ENCODE measurements around the gene ACOXL.

Gene ACOXL

GRCh38 chr2:110927526-110927925, 195.2 kb downstream of the ACOXL start:
- Histone ChIP-seq H3K27ac (ENCODE audit: low read length) (no peak overlapping the region), H3K4me3 (ENCODE audit: low read length) (no peak overlapping the region), H3K27me3 (ENCODE audit: control insufficient read depth, insufficient read depth, low read length) (no peaks in the 10 kb centered on the region), H3K4me1 (ENCODE audit: control insufficient read depth, low read depth, low read length) (no peaks in the 10 kb centered on the region), H3K36me3 (ENCODE audit: control insufficient read depth, low read depth, low read length) (peaks cover 3% of the 10 kb centered on the region), H3K9ac (ENCODE audit: low read length) (no peak overlapping the region), H3K9me3 (ENCODE audit: control insufficient read depth, low read depth, low read length) (peaks cover 17% of the 10 kb centered on the region)

- H3K4me3 ChIP-seq (ENCODE audit: low read length): no peak overlapping the region
- no peak overlapping the region for H3K27ac ChIP-seq (ENCODE audit: low read length)
- H3K4me1 ChIP-seq (ENCODE audit: control insufficient read depth, low read depth, low read length): no peaks in the 10 kb centered on the region
- H3K36me3 ChIP-seq (ENCODE audit: control insufficient read depth, low read depth, low read length): peaks cover 3% of the 10 kb centered on the region
- peaks cover 17% of the 10 kb centered on the region for H3K9me3 ChIP-seq (ENCODE audit: control insufficient read depth, low read depth, low read length)
- H3K27me3 ChIP-seq (ENCODE audit: control insufficient read depth, insufficient read depth, low read length): no peaks in the 10 kb centered on the region
- H3K9ac ChIP-seq (ENCODE audit: low read length): no peak overlapping the region
Measured at GRCh38 chr2:110929528-110929927, 197.2 kb downstream of the ACOXL start.

- no peak overlapping the region for H3K4me3 ChIP-seq (ENCODE audit: low read length)
- H3K9me3 ChIP-seq (ENCODE audit: control insufficient read depth, low read depth, low read length): peaks cover 17% of the 10 kb centered on the region
- H3K36me3 ChIP-seq (ENCODE audit: control insufficient read depth, low read depth, low read length): peaks cover 3% of the 10 kb centered on the region
- no peak overlapping the region for H3K9ac ChIP-seq (ENCODE audit: low read length)
- H3K27me3 ChIP-seq (ENCODE audit: control insufficient read depth, insufficient read depth, low read length): no peaks in the 10 kb centered on the region
- H3K27ac ChIP-seq (ENCODE audit: low read length): no peak overlapping the region
- H3K4me1 ChIP-seq (ENCODE audit: control insufficient read depth, low read depth, low read length): no peaks in the 10 kb centered on the region
Measured at GRCh38 chr2:110931648-110932047, 199.3 kb downstream of the ACOXL start.

- no peaks in the 10 kb centered on the region for H3K27me3 ChIP-seq (ENCODE audit: control insufficient read depth, insufficient read depth, low read length)
- H3K4me1 ChIP-seq (ENCODE audit: control insufficient read depth, low read depth, low read length): no peaks in the 10 kb centered on the region
- no peaks in the 10 kb centered on the region for H3K36me3 ChIP-seq (ENCODE audit: control insufficient read depth, low read depth, low read length)
- H3K9ac ChIP-seq (ENCODE audit: low read length): no peak overlapping the region
- H3K9me3 ChIP-seq (ENCODE audit: control insufficient read depth, low read depth, low read length): peaks cover 11% of the 10 kb centered on the region
- no peak overlapping the region for H3K27ac ChIP-seq (ENCODE audit: low read length)
- H3K4me3 ChIP-seq (ENCODE audit: low read length): no peak overlapping the region
Measured at GRCh38 chr2:110933420-110933819, 201.0 kb downstream of the ACOXL start.

- Histone ChIP-seq H3K4me1 (ENCODE audit: control insufficient read depth, low read depth, low read length) (no peaks in the 10 kb centered on the region), H3K36me3 (ENCODE audit: control insufficient read depth, low read depth, low read length) (no peaks in the 10 kb centered on the region), H3K9ac (ENCODE audit: low read length) (no peak overlapping the region), H3K9me3 (ENCODE audit: control insufficient read depth, low read depth, low read length) (peaks cover 2% of the 10 kb centered on the region), H3K4me3 (ENCODE audit: low read length) (no peak overlapping the region), H3K27me3 (ENCODE audit: control insufficient read depth, insufficient read depth, low read length) (no peaks in the 10 kb centered on the region), H3K27ac (ENCODE audit: low read length) (no peak overlapping the region)
Measured at GRCh38 chr2:110934948-110935347, 202.6 kb downstream of the ACOXL start.

- H3K36me3 ChIP-seq (ENCODE audit: control insufficient read depth, low read depth, low read length): no peaks in the 10 kb centered on the region
- no peak overlapping the region for H3K4me3 ChIP-seq (ENCODE audit: low read length)
- H3K27ac ChIP-seq (ENCODE audit: low read length): no peak overlapping the region
- no peak overlapping the region for H3K9ac ChIP-seq (ENCODE audit: low read length)
- no peaks in the 10 kb centered on the region for H3K4me1 ChIP-seq (ENCODE audit: control insufficient read depth, low read depth, low read length)
- no peaks in the 10 kb centered on the region for H3K9me3 ChIP-seq (ENCODE audit: control insufficient read depth, low read depth, low read length)
- H3K27me3 ChIP-seq (ENCODE audit: control insufficient read depth, insufficient read depth, low read length): no peaks in the 10 kb centered on the region
Measured at GRCh38 chr2:110940376-110940910, 208.1 kb downstream of the ACOXL start.

- H3K9ac ChIP-seq (ENCODE audit: low read length): no peak overlapping the region
- no peaks in the 10 kb centered on the region for H3K36me3 ChIP-seq (ENCODE audit: control insufficient read depth, low read depth, low read length)
- no peaks in the 10 kb centered on the region for H3K9me3 ChIP-seq (ENCODE audit: control insufficient read depth, low read depth, low read length)
- H3K4me1 ChIP-seq (ENCODE audit: control insufficient read depth, low read depth, low read length): no peaks in the 10 kb centered on the region
- H3K4me3 ChIP-seq (ENCODE audit: low read length): no peak overlapping the region
- H3K27ac ChIP-seq (ENCODE audit: low read length): no peak overlapping the region
- H3K27me3 ChIP-seq (ENCODE audit: control insufficient read depth, insufficient read depth, low read length): no peaks in the 10 kb centered on the region
Measured at GRCh38 chr2:110941226-110941625, 208.9 kb downstream of the ACOXL start.

- H3K9ac ChIP-seq (ENCODE audit: low read length): no peak overlapping the region
- no peaks in the 10 kb centered on the region for H3K4me1 ChIP-seq (ENCODE audit: control insufficient read depth, low read depth, low read length)
- H3K27ac ChIP-seq (ENCODE audit: low read length): no peak overlapping the region
- H3K4me3 ChIP-seq (ENCODE audit: low read length): no peak overlapping the region
- no peaks in the 10 kb centered on the region for H3K9me3 ChIP-seq (ENCODE audit: control insufficient read depth, low read depth, low read length)
- no peaks in the 10 kb centered on the region for H3K27me3 ChIP-seq (ENCODE audit: control insufficient read depth, insufficient read depth, low read length)
- no peaks in the 10 kb centered on the region for H3K36me3 ChIP-seq (ENCODE audit: control insufficient read depth, low read depth, low read length)
Measured at GRCh38 chr2:110943070-110943634, 210.8 kb downstream of the ACOXL start.

- Histone ChIP-seq H3K4me3 (ENCODE audit: low read length) (no peak overlapping the region), H3K9me3 (ENCODE audit: control insufficient read depth, low read depth, low read length) (no peaks in the 10 kb centered on the region), H3K9ac (ENCODE audit: low read length) (no peak overlapping the region), H3K27me3 (ENCODE audit: control insufficient read depth, insufficient read depth, low read length) (no peaks in the 10 kb centered on the region), H3K4me1 (ENCODE audit: control insufficient read depth, low read depth, low read length) (no peaks in the 10 kb centered on the region), H3K27ac (ENCODE audit: low read length) (no peak overlapping the region), H3K36me3 (ENCODE audit: control insufficient read depth, low read depth, low read length) (no peaks in the 10 kb centered on the region)
Measured at GRCh38 chr2:110946902-110947301, 214.5 kb downstream of the ACOXL start.

- Histone ChIP-seq H3K9me3 (ENCODE audit: control insufficient read depth, low read depth, low read length) (no peaks in the 10 kb centered on the region), H3K4me3 (ENCODE audit: low read length) (no peak overlapping the region), H3K4me1 (ENCODE audit: control insufficient read depth, low read depth, low read length) (no peaks in the 10 kb centered on the region), H3K27ac (ENCODE audit: low read length) (no peak overlapping the region), H3K36me3 (ENCODE audit: control insufficient read depth, low read depth, low read length) (no peaks in the 10 kb centered on the region), H3K9ac (ENCODE audit: low read length) (no peak overlapping the region), H3K27me3 (ENCODE audit: control insufficient read depth, insufficient read depth, low read length) (no peaks in the 10 kb centered on the region)
Measured at GRCh38 chr2:110948027-110948674, 215.8 kb downstream of the ACOXL start.

- Histone ChIP-seq H3K4me3 (ENCODE audit: low read length) (no peak overlapping the region), H3K36me3 (ENCODE audit: control insufficient read depth, low read depth, low read length) (no peaks in the 10 kb centered on the region), H3K27me3 (ENCODE audit: control insufficient read depth, insufficient read depth, low read length) (no peaks in the 10 kb centered on the region), H3K9ac (ENCODE audit: low read length) (no peak overlapping the region), H3K9me3 (ENCODE audit: control insufficient read depth, low read depth, low read length) (no peaks in the 10 kb centered on the region), H3K27ac (ENCODE audit: low read length) (no peak overlapping the region), H3K4me1 (ENCODE audit: control insufficient read depth, low read depth, low read length) (no peaks in the 10 kb centered on the region)
Measured at GRCh38 chr2:110950281-110950680, 217.9 kb downstream of the ACOXL start.

- Histone ChIP-seq H3K9me3 (ENCODE audit: control insufficient read depth, low read depth, low read length) (no peaks in the 10 kb centered on the region), H3K27ac (ENCODE audit: low read length) (no peak overlapping the region), H3K27me3 (ENCODE audit: control insufficient read depth, insufficient read depth, low read length) (no peaks in the 10 kb centered on the region), H3K36me3 (ENCODE audit: control insufficient read depth, low read depth, low read length) (no peaks in the 10 kb centered on the region), H3K4me1 (ENCODE audit: control insufficient read depth, low read depth, low read length) (no peaks in the 10 kb centered on the region), H3K9ac (ENCODE audit: low read length) (no peak overlapping the region), H3K4me3 (ENCODE audit: low read length) (no peak overlapping the region)
Measured at GRCh38 chr2:110955045-110955444, 222.7 kb downstream of the ACOXL start.
